ENCODE results near the gene PIP.
"Not testable (repeated sequence)": the region's sequence is repeated elsewhere in the genome, so short reads cannot be mapped to it uniquely, and the experiment has no call there.

The PIP gene

GRCh38 chr7:143177374-143178119 lies 45.7 kb downstream of the PIP start:
- DNase-seq (ENCODE audit: low read depth), result no peak

GRCh38 chr7:143180771-143181170 lies 48.9 kb downstream of the PIP start:
- not testable (repeated sequence) for DNase-seq (ENCODE audit: low read depth)

- DNase-seq (ENCODE audit: low read depth), result no peak
These were observed 49.5 kb downstream of the PIP start for GRCh38 chr7:143181349-143181748.

- DNase-seq (ENCODE audit: low read depth), result no peak
These were observed 51.1 kb downstream of the PIP start, which contains the start of gene TAS2R39 for GRCh38 chr7:143183024-143183423. Gene TAS2R39 (plus strand): TSS chr7:143183419. CDS start chr7:143183419, 0 bp downstream.

- DNase-seq (ENCODE audit: low read depth), result no peak
These were observed 53.7 kb downstream of the PIP start for GRCh38 chr7:143185551-143185950.

GRCh38 chr7:143188994-143189393 lies 57.1 kb downstream of the PIP start:
- no peak for DNase-seq (ENCODE audit: low read depth)

All from ELR (cell line).